Activated CD8-positive, alpha-beta memory T cell treated with anti-CD3 and anti-CD28 coated beads, Interleukin-2, amount 10 ng/mL, durations not matched to agents 7 days and 5 days (primary cell): ENCODE results near the gene CLIC5. TPM values are rescaled to one million over a fixed set of nuclear protein-coding genes. Genes with fewer than 3 reads are reported as not detected.

Source experiments
- ATAC-seq: fragments of 150-1000 bp; cut with Tn5 transposase; one replicate; pipeline ENCODE4 v1.10.0; 2021; ENCODE audit warnings: moderate library complexity
- CTCF ChIA-PET: fragments of 350-600 bp; sonication (Branson Sonifier 250); formaldehyde crosslinking; loops from one replicate; lab custom pipeline; 2021; ENCODE audit warnings: antibody characterized with exemption; lab: Charles Lee
- DNase-seq: peaks from one replicate; pipeline ENCODE4 v3.0.0-alpha.2; 2020
- H3K27ac Mint-ChIP-seq: one replicate; pipeline ENCODE4 v1.8.0; 2021; ENCODE audit warnings: mild to moderate bottlenecking, mixed read lengths
- H3K27me3 Mint-ChIP-seq: one replicate; pipeline ENCODE4 v1.8.0; 2021; ENCODE audit warnings: mixed read lengths
- H3K36me3 Mint-ChIP-seq: one replicate; pipeline ENCODE4 v1.8.0; 2021; ENCODE audit warnings: mild to moderate bottlenecking, mixed read lengths
- H3K4me1 Mint-ChIP-seq: one replicate; pipeline ENCODE4 v1.8.0; 2021; ENCODE audit warnings: mixed read lengths
- H3K4me3 Mint-ChIP-seq: one replicate; pipeline ENCODE4 v1.8.0; 2021; ENCODE audit warnings: mild to moderate bottlenecking, moderate library complexity, mixed read lengths
- H3K9me3 Mint-ChIP-seq: one replicate; pipeline ENCODE4 v1.8.0; 2022; ENCODE audit warnings: low read depth, mixed read lengths
- total RNA-seq, 2 experiments: library from RNA; stranded (reverse); gene quantifications; one replicate each; pipeline ENCODE4 v1.2.3, GENCODE V29; 2021

CLIC5 gene
- total RNA-seq, 2 experiments from 2014 or later = 6.3 to 7.3 TPM

DNA sequence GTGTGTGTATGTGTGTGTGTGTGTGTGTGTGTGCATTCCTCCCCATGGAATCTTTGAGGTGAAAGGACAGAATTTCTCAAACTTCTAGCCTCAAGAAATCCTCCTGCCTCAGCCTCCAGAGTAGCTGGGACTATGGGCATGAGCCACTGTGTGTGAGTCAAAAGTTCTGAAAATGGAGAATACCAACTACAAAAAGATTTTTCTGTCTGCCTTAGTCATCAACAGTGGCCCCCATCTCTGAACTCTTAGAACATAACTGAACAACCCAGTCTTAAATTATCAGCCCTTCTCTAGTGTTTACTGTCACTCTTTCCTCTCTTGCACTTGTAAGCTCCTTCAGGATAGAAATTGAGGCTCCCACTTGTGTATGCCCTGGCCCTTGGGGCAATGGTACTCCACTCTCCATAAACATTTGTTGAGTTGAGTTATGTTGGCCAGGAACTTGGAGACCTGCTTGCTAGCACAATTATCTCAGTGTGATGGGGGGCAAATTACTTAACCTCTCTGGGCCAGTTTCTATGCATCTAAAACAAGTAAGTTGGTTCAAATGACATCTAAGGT, 35.3 kb upstream of the CLIC5 start:
- Mint-ChIP-seq H3K27ac (no peak overlapping the region), H3K9me3 (no peaks in the 10 kb centered on the region), H3K4me1 (peaks cover 18% of the 10 kb centered on the region), H3K4me3 (no peak overlapping the region), H3K27me3 (no peaks in the 10 kb centered on the region), H3K36me3 (peaks cover 3% of the 10 kb centered on the region)
- no peak for DNase-seq
- CTCF ChIA-PET = no interaction called here
- no peak for ATAC-seq

DNA sequence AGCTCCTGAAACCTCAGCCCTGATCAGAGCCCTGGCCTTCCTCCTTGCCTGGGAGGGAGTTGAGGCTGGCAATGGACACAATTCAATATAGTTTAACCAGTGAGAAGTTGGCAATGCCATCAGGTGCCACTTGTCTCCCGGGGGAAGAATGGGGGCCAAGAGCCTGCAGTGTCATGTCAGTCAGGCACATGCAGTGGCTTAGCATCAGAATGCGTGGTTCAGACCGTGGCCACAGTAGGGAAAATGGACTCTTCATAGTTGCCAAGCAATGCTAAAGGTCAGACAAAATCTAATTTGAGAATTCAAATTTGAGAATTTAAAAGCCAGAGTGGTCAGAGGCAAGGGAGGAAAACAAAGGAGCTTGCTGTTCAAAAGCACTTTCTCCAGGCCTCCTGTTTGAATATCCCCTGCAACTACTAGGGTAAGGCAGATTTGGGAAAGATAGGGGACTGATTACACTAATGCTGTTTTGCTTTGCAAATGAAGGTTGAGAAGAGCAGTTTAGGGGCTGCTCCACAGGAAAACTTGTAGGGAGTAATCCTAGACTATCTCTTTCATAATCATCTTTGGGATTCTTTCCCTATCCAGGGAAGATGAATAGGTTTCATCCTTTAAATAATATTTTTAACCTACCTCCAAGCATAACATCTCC, 33.1 kb upstream of the CLIC5 start:
- ATAC-seq (no peak), DNase-seq (no peak)
- Mint-ChIP-seq H3K4me3 (no peak overlapping the region), H3K36me3 (no peaks in the 10 kb centered on the region), H3K9me3 (no peaks in the 10 kb centered on the region), H3K4me1 (peaks cover 16% of the 10 kb centered on the region), H3K27me3 (no peaks in the 10 kb centered on the region), H3K27ac (no peak overlapping the region)
- CTCF ChIA-PET = no interaction called here

DNA sequence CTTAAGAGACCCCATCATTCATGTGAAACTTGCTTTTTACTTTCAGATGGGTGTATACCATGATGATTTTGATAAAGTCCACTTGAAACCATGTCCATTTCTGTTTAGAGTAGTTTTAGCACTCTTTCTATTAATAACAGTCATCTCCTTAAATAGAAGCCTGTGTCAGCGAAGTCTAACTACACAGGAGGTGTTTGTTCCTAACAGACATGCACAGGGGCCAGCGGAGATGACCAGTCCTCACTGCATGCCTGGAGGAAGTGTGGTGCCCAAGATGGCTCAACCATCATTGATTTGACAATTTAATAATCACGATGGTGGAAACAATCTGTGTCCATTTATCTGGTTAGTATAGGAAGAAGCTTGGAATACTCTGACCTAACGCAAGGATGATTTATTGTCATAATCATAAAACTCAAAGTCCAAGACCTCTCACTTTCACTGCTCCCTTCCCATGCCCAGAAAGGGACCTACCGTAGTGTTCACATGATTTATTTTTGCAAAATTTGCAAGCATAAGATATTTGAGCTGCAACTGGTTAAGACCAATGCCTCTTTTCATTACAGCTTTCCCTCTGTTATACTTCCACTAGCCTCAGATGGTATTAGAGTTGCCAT, 31.0 kb upstream of the CLIC5 start:
- no peaks in the 10 kb centered on the region for H3K36me3 Mint-ChIP-seq
- no peak for ATAC-seq
- DNase-seq = no peak
- no peaks in the 10 kb centered on the region for H3K9me3 Mint-ChIP-seq
- CTCF ChIA-PET = no interaction called here
- H3K27ac Mint-ChIP-seq = no peak overlapping the region
- H3K4me3 Mint-ChIP-seq = no peak overlapping the region
- H3K27me3 Mint-ChIP-seq = no peaks in the 10 kb centered on the region
- H3K4me1 Mint-ChIP-seq = peaks cover 3% of the 10 kb centered on the region

GRCh38 chr6:46044881-46045617, 29.4 kb upstream of the CLIC5 start:
- Mint-ChIP-seq H3K27ac (no peak overlapping the region), H3K36me3 (no peaks in the 10 kb centered on the region), H3K9me3 (no peaks in the 10 kb centered on the region), H3K27me3 (no peaks in the 10 kb centered on the region), H3K4me1 (peaks cover 3% of the 10 kb centered on the region), H3K4me3 (no peak overlapping the region)
- ATAC-seq (no peak), DNase-seq (no peak)
- CTCF ChIA-PET = interaction anchor here (0.6 kb wide), 1 partner anchor 365 kb away, joined by 3 read pairs; no protein-coding TSS in a partner anchor

- H3K36me3 Mint-ChIP-seq = no peaks in the 10 kb centered on the region
- H3K4me1 Mint-ChIP-seq = peaks cover 5% of the 10 kb centered on the region
- H3K4me3 Mint-ChIP-seq = no peak overlapping the region
- ATAC-seq = peak; percentile 72
- no peaks in the 10 kb centered on the region for H3K9me3 Mint-ChIP-seq
- H3K27me3 Mint-ChIP-seq = no peaks in the 10 kb centered on the region
- H3K27ac Mint-ChIP-seq = no peak overlapping the region
- no peak for DNase-seq
- CTCF ChIA-PET = interaction anchor here (1.0 kb wide), 1 partner anchor 10 kb away, joined by 4 read pairs; no protein-coding TSS in a partner anchor
Measured at GRCh38 chr6:46042355-46042999, 26.8 kb upstream of the CLIC5 start.

DNA sequence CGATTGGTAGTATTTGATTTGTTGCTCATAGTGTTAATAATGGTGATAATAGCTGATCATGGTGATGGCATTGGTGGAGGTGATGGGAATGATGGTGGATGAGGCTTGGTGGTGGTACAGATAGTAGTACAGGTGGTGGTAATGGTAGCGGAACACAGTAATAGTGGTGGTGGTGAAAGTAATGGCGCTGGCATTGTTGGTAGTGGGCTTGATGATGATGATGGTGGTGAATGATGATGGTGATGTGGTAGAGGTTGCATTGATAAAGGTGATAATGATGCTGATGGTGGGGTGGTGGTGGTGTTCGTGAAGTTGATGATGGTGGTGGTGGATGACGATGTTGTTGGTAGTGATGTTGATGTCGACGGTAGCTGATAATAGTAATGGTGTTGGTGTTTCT, 24.6 kb upstream of the CLIC5 start:
- H3K36me3 Mint-ChIP-seq = no peaks in the 10 kb centered on the region

GRCh38 chr6:46039646-46040045, 24.0 kb upstream of the CLIC5 start:
- Mint-ChIP-seq H3K27me3 (no peaks in the 10 kb centered on the region), H3K27ac (no peak overlapping the region), H3K4me3 (no peak overlapping the region), H3K9me3 (no peaks in the 10 kb centered on the region), H3K36me3 (no peaks in the 10 kb centered on the region), H3K4me1 (peaks cover 3% of the 10 kb centered on the region)
- ATAC-seq (no peak), DNase-seq (no peak)
- CTCF ChIA-PET = no interaction called here

More for the DNA sequence above, 24.6 kb upstream of the CLIC5 start:
- Mint-ChIP-seq H3K27me3 (no peaks in the 10 kb centered on the region), H3K9me3 (no peaks in the 10 kb centered on the region), H3K27ac (no peak overlapping the region), H3K4me3 (no peak overlapping the region), H3K4me1 (peaks cover 4% of the 10 kb centered on the region)
- ATAC-seq = no peak
- no peak for DNase-seq
- CTCF ChIA-PET = interaction anchor here (0.8 to 1.0 kb wide), 2 partner anchors 27 to 372 kb away, joined by 3 read pairs; no protein-coding TSS in a partner anchor

DNA sequence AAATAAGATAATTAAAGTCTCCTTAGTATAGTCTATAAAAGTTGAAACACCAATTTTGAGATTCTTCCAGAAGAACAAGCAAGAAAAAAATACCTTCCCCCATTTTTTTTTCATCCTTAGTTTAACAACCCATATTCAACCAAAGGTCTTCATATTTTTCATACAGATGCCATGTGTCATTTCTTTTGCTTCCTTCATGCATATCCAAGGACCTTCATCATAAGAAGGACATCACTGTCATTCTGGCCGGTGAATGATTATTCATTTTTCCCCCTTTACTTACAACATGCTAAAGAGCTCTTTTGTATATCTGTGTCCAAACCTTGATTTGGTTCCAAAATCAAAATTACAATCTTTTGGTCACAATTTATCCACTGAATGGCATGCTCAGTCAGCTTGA, 21.3 kb upstream of the CLIC5 start:
- Mint-ChIP-seq H3K4me3 (no peak overlapping the region), H3K36me3 (no peaks in the 10 kb centered on the region), H3K27ac (no peak overlapping the region), H3K9me3 (no peaks in the 10 kb centered on the region), H3K27me3 (no peaks in the 10 kb centered on the region), H3K4me1 (peaks cover 3% of the 10 kb centered on the region)
- no peak for ATAC-seq
- CTCF ChIA-PET = no interaction called here
- DNase-seq = no peak

DNA sequence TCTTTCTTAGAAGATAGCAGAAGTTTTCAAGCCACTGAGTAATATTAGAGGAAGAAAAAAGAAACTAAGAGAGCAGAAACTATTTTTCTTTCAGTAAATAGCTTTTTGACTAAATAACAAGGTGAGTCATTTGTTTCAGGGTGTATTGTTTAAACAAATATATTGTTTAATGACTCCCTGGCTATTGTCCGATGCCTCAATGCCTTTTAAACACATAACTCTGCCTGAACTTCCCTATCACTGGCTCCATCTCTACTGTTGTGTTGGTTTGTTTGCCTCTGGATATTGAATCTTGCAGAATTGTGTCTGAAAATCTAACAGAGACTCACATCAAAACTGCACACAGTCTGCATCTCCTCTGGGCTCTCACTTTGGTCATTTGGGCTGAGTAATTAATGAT, 19.6 kb upstream of the CLIC5 start:
- CTCF ChIA-PET = no interaction called here
- no peak overlapping the region for H3K27ac Mint-ChIP-seq
- peaks cover 4% of the 10 kb centered on the region for H3K27me3 Mint-ChIP-seq
- peaks cover 3% of the 10 kb centered on the region for H3K4me1 Mint-ChIP-seq
- no peaks in the 10 kb centered on the region for H3K9me3 Mint-ChIP-seq
- DNase-seq (no peak), ATAC-seq (no peak)
- H3K4me3 Mint-ChIP-seq = no peak overlapping the region
- no peaks in the 10 kb centered on the region for H3K36me3 Mint-ChIP-seq

DNA sequence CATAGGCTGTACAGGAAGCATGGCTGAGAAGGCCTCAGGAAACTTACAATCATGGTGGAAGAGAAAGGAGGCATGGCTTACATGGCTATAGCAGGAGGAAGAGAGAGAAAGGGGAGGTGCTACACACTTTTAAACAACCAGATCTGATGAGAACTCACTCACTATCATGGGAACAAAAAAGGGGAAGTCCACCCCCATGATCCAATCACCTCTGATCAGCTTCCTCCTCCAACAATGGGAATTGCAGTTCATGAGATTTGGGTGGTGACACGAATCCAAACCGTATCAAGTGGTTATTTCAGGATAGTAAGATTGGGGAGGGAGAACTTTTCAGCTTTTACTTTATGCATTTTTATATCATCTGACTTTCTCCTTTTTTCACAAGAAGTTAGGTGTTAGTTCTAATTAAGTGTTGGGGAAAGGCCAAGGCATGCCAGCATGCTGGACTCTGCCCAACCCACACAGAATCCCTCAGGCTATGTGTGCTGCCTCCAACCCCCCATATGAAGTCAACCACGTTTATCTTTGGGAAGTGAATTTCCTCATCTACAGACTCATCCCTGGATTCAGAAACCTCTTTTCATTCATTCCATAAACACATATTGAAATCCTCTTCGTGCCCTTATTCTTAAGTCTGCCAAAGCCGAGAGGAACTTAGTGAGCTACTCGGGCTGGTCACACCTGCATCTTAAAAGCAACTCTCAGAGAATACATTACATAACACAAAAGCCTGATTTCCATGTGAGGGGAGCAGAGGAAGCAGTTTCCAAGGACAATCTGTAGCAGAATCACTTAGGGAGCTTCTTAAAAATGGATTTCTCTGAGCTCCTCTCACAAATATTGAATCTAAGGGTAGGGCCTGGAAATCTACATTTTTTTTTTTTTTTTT, 16.7 kb upstream of the CLIC5 start:
- Mint-ChIP-seq H3K4me3 (no peak overlapping the region), H3K4me1 (no peaks in the 10 kb centered on the region), H3K27ac (no peak overlapping the region), H3K36me3 (no peaks in the 10 kb centered on the region), H3K9me3 (no peaks in the 10 kb centered on the region), H3K27me3 (peaks cover 6% of the 10 kb centered on the region)
- no peak for ATAC-seq
- CTCF ChIA-PET = no interaction called here
- DNase-seq = no peak

GRCh38 chr6:46029602-46030001, 13.9 kb upstream of the CLIC5 start:
- H3K4me3 Mint-ChIP-seq = no peak overlapping the region

DNA sequence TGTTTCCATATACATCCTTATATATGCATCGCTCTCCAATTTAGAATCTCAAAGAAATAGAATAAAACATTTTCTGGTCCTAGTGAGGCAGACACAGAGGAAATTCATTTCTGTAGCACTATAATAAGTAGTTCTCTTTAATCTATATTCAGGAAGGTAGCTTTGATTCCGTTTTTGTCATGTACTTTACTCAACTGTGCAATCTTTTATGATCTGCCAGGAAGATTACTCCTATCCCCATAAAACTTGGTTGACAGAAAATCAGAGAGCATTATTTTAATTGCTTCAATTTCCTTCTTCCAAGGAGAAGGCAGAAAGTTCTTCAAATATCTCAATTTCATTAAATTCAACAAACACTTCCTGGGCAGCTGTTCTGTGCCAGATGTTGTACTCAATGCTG, 10.6 kb upstream of the CLIC5 start:
- CTCF ChIA-PET = interaction anchor here (1.4 kb wide), 1 partner anchor 96 kb away, joined by 4 read pairs; no protein-coding TSS in a partner anchor
- DNase-seq (no peak), ATAC-seq (no peak)
- H3K27ac Mint-ChIP-seq = no peak overlapping the region
- H3K27me3 Mint-ChIP-seq = peaks cover 8% of the 10 kb centered on the region
- H3K36me3 Mint-ChIP-seq = no peaks in the 10 kb centered on the region
- no peak overlapping the region for H3K4me3 Mint-ChIP-seq
- peaks cover 12% of the 10 kb centered on the region for H3K4me1 Mint-ChIP-seq
- no peaks in the 10 kb centered on the region for H3K9me3 Mint-ChIP-seq

More at GRCh38 chr6:46029602-46030001, 13.9 kb upstream of the CLIC5 start:
- Mint-ChIP-seq H3K36me3 (no peaks in the 10 kb centered on the region), H3K4me1 (no peaks in the 10 kb centered on the region), H3K9me3 (no peaks in the 10 kb centered on the region), H3K27ac (no peak overlapping the region), H3K27me3 (peaks cover 8% of the 10 kb centered on the region)
- DNase-seq (no peak), ATAC-seq (no peak)
- CTCF ChIA-PET = no interaction called here
